KG1 (cell line): ENCODE results near the gene SEMA6A.

Source experiments
- DNase-seq: peaks from one replicate; lab custom pipeline; 2025; lab: John Stamatoyannopoulos, UW

SEMA6A gene

DNA sequence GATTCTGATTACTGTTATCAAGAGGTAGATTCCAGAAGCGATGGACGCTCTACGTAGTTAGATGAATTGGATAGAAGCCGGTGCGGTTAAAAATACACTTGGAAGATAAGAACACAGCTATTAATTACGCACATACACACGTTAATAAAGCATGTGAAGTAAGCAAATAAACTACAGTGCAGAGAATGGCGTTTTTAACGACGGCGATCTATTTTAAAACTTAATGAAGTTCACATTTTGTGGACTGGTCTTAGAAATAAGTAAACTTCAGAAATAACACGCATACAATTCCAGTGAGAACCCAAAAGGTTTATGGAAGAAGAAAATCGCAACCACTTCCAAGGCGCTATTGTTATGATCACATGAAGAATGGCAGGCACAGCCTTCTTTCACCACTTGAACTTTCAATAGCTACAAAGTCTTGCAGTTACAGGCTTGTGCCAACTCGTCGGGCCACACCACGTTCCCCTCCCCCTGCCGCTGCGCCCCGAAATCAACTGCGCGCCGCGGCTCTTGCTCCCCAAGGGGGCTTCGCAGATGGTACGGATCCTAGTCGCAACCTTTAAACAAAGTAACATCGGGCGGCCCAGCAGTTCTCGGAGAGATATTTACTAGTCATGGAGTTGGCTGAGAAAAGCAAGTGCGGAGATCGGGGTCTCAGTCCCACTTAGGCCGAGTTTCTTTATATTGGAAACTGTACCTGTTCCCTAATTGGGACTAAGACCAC lies 866 bp upstream of the SEMA6A start:
- no peak for DNase-seq

DNA sequence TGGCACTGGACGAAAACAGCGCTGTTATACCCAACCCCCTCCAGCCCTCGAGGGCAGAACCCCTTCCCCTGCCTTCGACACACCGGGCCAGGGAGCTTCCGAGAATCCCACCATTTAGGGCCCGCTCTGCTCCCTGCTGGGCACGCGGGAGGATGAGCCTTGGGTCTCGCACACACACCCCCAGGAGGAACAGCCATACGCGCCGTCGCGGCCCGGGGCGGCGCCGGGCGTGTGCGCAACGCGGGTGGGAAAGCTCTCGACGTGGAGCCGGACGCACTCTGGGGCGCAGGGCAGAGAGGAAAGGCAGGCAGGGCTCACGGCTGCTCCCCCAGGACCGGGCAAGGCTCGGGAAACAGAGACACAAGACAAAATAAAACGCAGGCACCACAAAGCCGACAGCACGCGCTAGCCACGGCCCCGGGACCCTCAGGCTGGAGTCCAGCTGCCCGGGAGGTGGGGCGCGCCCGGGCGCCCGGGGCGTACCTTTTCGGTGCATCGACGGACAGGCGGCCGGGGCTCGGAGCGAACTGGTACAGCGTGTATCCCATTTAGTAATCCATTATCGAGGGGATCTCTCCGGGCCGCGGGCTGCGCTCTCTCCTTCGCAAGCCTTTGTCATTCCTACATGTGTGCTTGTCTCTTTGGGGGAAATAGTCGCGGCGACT lies 789 bp downstream of the SEMA6A start:
- no peak for DNase-seq

DNA sequence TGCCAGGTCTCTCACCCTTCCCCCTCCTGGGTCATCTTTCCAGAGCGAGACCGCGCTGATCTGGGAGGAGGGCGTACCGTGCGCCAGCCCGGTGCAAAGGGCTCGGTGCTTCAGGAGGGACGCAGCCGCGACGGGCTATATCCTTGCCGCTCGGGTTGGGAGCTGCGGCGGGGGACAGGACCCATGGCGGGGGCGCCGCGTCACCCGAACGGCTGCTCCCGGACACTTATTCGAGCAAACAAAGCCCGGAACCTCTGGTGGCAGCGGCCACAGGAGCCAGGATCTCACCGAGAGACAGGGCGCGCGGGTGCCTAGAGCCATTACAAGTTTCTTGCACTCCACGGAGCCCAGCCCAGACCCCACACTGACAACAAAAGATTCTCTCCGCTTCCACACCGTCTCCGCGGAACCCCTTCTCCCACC lies 1.3 kb downstream of the SEMA6A start:
- no peak for DNase-seq

DNA sequence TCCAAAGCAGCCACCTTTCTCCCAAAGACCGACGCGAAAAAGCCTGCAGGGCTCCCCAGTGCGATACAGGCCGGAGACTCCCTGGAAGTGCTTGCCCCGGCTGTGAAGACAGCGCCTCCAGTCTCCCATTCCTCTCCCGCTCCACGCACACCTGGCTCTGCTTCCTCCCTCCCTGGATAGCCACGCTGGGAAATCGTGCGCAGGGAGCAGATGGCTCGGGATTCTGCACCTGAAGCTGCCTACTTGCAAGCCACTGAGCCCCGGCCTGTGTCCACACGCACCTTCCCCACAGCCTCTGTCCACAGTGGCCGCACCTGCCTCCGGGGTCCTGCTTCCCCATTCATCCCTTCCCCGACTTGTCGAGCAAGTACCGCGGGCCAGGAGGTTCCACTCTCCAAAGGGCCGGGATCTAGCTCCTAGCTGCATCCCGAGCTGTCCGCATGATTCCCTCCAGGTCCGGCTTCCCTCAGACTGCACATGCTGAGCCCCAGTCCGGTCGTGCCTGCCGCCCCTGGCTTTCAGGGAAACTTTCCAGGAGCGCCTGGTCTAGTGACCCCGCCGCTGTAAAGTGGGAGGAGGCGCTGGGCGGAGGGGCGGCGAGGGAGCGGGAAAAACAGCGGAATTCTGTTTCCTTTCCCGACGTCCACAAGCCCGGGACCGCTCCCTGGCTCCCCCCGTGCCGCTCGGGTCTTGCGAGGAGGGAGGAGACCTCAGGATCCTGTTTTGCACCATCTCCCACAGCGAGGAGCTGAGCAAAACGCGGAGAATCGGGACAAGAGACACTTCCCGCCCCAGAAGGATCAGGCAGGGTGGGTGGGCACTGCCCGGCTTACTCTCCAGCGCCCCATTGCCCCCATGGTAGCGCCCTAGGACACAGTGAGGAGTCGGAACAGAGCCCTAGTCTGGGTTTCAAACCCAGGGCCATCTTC lies 2.0 kb downstream of the SEMA6A start:
- no peak for DNase-seq

DNA sequence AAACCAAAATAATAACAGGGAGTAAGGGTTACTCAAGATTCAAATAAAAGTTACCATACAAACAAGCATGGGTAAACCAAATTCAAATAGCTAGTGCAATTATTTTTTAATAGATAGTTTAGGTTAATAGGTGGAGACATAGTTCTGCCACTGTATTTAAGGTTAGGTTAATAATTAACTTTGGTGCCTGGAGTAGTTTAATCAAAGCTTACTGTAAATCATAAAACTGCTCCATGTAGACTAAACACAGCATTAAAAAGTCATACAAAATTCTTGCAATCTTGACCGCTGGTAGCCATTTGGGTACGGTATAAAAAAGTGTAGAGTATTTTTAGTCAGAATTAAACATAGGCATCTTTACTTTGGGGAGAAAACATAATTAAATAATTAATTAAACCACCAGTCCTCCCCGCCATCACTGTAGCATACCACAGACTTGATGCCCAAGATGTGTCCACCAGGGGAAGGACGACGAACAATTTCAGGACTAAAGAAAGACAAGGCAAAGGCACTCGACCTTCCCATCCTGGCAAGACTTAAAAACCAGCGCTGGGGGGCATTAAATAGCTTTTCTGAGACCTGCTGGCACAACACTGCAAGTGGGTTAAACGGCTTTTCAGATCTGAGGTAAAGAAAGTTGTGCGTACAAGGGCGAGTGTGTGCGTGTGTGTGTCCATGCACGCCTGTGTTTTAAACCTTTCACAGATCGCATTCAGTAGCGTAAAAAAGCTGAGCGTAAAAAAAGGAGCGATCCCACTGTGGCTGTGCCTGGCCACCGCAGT lies 2.9 kb downstream of the SEMA6A start:
- no peak for DNase-seq

DNA sequence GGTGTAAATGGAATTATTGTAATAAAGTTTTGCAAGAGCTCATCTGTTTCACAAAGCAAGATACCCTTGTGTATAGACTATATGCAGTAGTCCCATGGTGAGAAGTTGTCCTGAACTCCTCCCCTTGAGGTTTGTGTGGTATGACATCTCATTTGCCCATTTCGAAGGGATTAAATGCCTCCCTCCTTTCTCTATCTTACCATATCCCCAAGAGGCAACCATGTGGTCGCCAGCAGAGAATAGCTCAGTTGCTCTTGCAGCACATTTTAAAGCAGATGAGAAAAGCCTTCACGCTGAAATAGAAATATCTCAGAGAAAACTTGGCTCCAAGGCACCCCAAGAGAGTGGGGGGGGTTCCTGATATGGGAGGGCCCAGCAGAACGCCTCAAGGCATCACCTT lies 4.6 kb downstream of the SEMA6A start:
- DNase-seq: no peak

DNA sequence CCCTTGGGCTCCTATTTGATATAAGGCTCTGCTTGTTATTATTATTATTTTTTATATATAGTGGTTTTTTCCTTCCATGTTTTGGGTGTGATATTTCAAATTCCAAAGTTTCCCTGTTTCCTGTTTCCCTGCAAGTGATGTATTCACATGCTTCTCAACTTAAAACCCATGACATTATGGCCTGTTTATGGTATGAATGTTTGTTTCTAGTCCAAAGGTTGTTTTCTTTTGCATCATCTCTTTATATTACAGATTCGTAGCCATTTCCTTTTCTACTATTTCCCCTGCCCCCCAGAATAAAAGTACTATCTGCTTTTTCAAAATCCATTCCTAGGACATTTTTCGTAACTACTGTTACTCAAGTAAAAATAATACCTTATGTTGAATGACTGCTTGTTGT lies 7.5 kb downstream of the SEMA6A start:
- no peak for DNase-seq

- no peak for DNase-seq
Observed at GRCh38 chr5:116566251-116566650, 8.4 kb downstream of the SEMA6A start.

GRCh38 chr5:116564756-116565490 lies 9.7 kb downstream of the SEMA6A start:
- DNase-seq: no peak

DNA sequence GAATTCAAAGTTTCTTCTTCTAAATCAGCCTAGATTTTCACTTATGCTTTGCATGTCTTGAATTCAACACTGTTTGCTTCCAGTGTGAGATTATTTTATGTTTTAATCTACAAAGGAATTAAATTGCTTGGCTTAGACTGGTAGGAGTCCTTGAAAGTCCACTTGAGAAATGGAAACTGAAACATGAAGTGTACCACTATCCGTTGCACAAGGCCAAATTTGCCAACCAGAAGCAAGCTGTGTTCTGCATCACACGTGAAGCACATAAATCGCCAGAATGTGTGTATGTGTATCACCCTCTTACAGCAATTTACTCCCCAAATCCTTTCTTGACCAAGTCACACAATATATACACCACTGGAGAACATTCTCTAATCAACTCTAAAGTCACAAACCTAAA lies 10.3 kb downstream of the SEMA6A start:
- DNase-seq: no peak

GRCh38 chr5:116563736-116564308 lies 10.8 kb downstream of the SEMA6A start:
- no peak for DNase-seq

GRCh38 chr5:116562669-116563068 lies 12.0 kb downstream of the SEMA6A start:
- no peak for DNase-seq

DNA sequence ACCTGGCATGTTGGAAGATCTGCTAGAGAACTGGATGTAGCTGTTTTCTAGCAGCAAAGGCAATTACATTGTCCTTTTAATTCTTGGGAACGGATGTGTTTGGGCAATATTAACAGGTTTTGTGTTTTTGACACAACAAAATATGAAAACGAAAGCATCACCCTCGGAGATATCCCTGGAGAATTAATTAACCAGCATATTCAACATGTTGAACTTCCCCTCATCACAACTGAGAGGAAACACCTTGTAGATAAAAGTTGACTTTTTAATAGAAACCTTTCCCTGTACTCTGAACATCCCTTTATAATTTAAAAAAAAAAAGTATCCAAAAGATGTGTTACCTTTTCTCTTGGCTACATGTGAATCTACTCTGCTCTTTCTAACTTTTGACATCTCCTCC lies 13.0 kb downstream of the SEMA6A start:
- DNase-seq: no peak

GRCh38 chr5:116559673-116560164 lies 14.9 kb downstream of the SEMA6A start:
- DNase-seq: no peak

DNA sequence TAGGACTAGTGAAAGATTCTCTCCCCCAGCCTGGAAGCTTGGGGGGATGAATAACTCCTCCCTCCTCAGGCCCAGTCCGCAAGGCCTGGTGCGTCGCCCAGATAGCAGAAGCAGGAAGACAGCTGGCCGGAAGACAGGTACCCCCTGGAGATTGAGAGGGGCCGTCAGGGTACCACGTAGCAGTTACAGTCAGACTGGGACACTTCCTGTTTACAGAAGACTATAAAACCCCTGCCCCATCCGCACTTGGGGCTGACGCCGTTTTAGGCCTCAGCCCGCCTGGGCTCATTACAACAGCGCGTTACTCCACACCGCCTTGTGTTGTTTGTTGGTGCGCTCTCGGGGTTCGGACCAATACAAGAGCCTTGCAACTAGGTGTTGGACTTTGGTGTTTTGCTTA lies 15.4 kb downstream of the SEMA6A start:
- DNase-seq: no peak

- DNase-seq: no peak
Observed at GRCh38 chr5:116557669-116558271, 16.9 kb downstream of the SEMA6A start.

DNA sequence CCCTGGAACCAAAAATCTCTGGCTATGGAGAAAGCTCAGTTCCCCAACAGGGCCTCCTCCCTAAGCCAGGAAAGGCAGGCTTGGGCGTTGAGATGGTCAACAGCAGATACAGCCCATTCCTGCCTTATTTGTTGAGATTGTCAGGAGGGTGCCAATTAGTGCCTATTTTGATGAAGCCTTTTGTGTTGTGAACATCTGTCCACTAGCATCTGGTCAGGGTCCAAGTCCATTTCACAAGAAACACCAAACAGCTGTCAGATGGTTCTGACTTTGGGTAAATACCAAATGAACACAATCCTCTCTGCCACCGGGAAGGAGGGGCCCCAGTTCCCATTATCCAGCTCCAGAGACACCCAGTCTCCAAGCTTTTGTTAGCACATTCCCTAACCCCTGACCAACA lies 19.9 kb downstream of the SEMA6A start:
- DNase-seq: no peak

- DNase-seq: no peak
Observed at GRCh38 chr5:116553366-116553765, 21.3 kb downstream of the SEMA6A start.

GRCh38 chr5:116550082-116550481 lies 24.5 kb downstream of the SEMA6A start:
- no peak for DNase-seq

- DNase-seq: no peak
Observed at GRCh38 chr5:116546743-116547124, 27.9 kb downstream of the SEMA6A start.
